SK-N-SH (cell line): ENCODE measurements around the gene LZTFL1. TPM values are rescaled to one million over a fixed set of nuclear protein-coding genes. Genes with fewer than 3 reads are reported as not detected.

Source experiments
- CTCF ChIA-PET: fragments of 300-600, 350-600 bp; formaldehyde crosslinking; extraction: SDS; loops from one replicate; lab custom pipeline; 2021; lab: Yijun Ruan, JAX
- POLR2A ChIA-PET: fragments of 350-600 bp; sonication (Branson Sonifier 250); formaldehyde crosslinking; extraction: SDS; loops from one replicate; lab custom pipeline; 2020; ENCODE audit warnings: antibody characterized with exemption, inconsistent platforms; lab: Yijun Ruan, JAX
- DNase-seq: peaks from one replicate; pipeline ENCODE4 v3.0.0; 2012
- H2AFZ ChIP-seq: fragments of 200-600 bp; sonication (generic); 2 replicates; pipeline ENCODE4 v1.8.1; 2016; ENCODE audit warnings: antibody characterized with exemption, mild to moderate bottlenecking, low read depth
- H3F3A ChIP-seq: fragments of 200-600 bp; sonication (generic); replicated peaks from 2 replicates; pipeline ENCODE3; 2016; ENCODE audit warnings: antibody characterized with exemption, mild to moderate bottlenecking; ENCODE audit not compliant: insufficient read depth
- H3K27ac ChIP-seq, 2 experiments: fragments of 200-500 bp in 1 of 2; fragments of 200-600 bp in 1 of 2; sonication (Bioruptor generic) in 1 of 2; sonication (generic), shearing (Covaris generic) in 1 of 2; 2 replicates each; pipeline versions ENCODE4 v1.5.1 to v1.6.1; 2014 to 2016; ENCODE audit warnings: low read depth in 2 of 2, inconsistent platforms in 1 of 2, low read length in 1 of 2, mild to moderate bottlenecking in 1 of 2, mixed read lengths in 1 of 2
- H3K27me3 ChIP-seq: fragments of 200-600 bp; sonication (generic), shearing (Covaris generic); 2 replicates; pipeline ENCODE4 v1.6.1; 2016; ENCODE audit warnings: mixed run types; ENCODE audit not compliant: insufficient read depth
- H3K36me3 ChIP-seq, 2 experiments: fragments of 200-500 bp in 1 of 2; fragments of 200-600 bp in 1 of 2; sonication (Bioruptor generic) in 1 of 2; sonication (generic) in 1 of 2; replicated peaks in 1 of 2; 2 replicates each; pipeline versions ENCODE3 to v1.5.1; 2014 to 2016; ENCODE audit warnings: low read length in 1 of 2, mild to moderate bottlenecking in 1 of 2; ENCODE audit not compliant: insufficient read depth in 2 of 2, control insufficient read depth in 1 of 2
- H3K4me1 ChIP-seq, 2 experiments: fragments of 200-500 bp in 1 of 2; fragments of 200-600 bp in 1 of 2; sonication (Bioruptor generic) in 1 of 2; sonication (generic), shearing (Covaris generic) in 1 of 2; 2 replicates each; pipeline versions ENCODE4 v1.5.1 to v1.6.1; 2014 to 2016; ENCODE audit warnings: low read depth in 1 of 2, low read length in 1 of 2, mixed run types in 1 of 2; ENCODE audit not compliant: insufficient read depth in 2 of 2, control insufficient read depth in 1 of 2
- H3K4me2 ChIP-seq: fragments of 200-600 bp; sonication (generic), shearing (Covaris generic); 2 replicates; pipeline ENCODE4 v1.6.1; 2017; ENCODE audit warnings: mixed run types
- H3K4me3 ChIP-seq, 2 experiments: fragments of 200-500 bp in 1 of 2; fragments of 200-600 bp in 1 of 2; sonication (Bioruptor generic) in 1 of 2; sonication (generic), shearing (Covaris generic) in 1 of 2; 2 replicates each; pipeline versions ENCODE4 v1.5.1 to v1.8.1; 2014 to 2016; ENCODE audit warnings: low read depth in 2 of 2, inconsistent platforms in 1 of 2, low read length in 1 of 2, mild to moderate bottlenecking in 1 of 2, mixed read lengths in 1 of 2, moderate library complexity in 1 of 2
- H3K79me2 ChIP-seq: fragments of 200-600 bp; sonication (generic); 2 replicates; pipeline ENCODE4 v1.8.1; 2017; ENCODE audit warnings: mild to moderate bottlenecking; ENCODE audit not compliant: insufficient read depth
- H3K9ac ChIP-seq: fragments of 200-600 bp; sonication (generic); 2 replicates; pipeline ENCODE4 v1.6.1; 2017; ENCODE audit warnings: mixed run types
- H3K9me2 ChIP-seq: fragments of 200-600 bp; sonication (generic); 2 replicates; pipeline ENCODE4 v1.6.1; 2017; ENCODE audit warnings: mixed run types
- H3K9me3 ChIP-seq: fragments of 200-600 bp; sonication (generic); 2 replicates; pipeline ENCODE4 v1.6.1; 2017; ENCODE audit warnings: mixed run types, mild to moderate bottlenecking, moderate library complexity
- H4K20me1 ChIP-seq: fragments of 200-600 bp; sonication (generic); 2 replicates; pipeline ENCODE4 v1.6.1; 2017; ENCODE audit warnings: mild to moderate bottlenecking, mixed run types; ENCODE audit not compliant: insufficient read depth
- CHD2 ChIP-seq: fragments of 150-350 bp; IDR thresholded peaks from 2 replicates; pipeline ENCODE4 v1.6.1; 2018; ENCODE audit warnings: low read length; ENCODE audit not compliant: partially characterized antibody
- CTCF ChIP-seq: fragments of 200-600 bp; sonication (generic); IDR thresholded peaks from 2 replicates; pipeline ENCODE4 v1.6.1; 2017; ENCODE audit warnings: antibody characterized with exemption, mild to moderate bottlenecking, moderate library complexity
- EP300 ChIP-seq, 2 experiments: IDR thresholded peaks; 2 replicates each; pipeline versions ENCODE4 v1.4.0 to v1.6.1; 2012; ENCODE audit warnings: borderline replicate concordance in 1 of 2, low read depth in 1 of 2, low read length in 1 of 2
- FOSL2 ChIP-seq: IDR thresholded peaks from 2 replicates; pipeline ENCODE4 v1.4.0; 2012; ENCODE audit warnings: low read depth, mild to moderate bottlenecking, moderate library complexity, borderline replicate concordance
- FOXM1 ChIP-seq: IDR thresholded peaks from 2 replicates; pipeline ENCODE4 v1.4.0; 2012; ENCODE audit warnings: low read depth, mild to moderate bottlenecking
- GABPA ChIP-seq: IDR thresholded peaks from 2 replicates; pipeline ENCODE4 v1.4.0; 2012; ENCODE audit warnings: low read depth, mild to moderate bottlenecking
- GATA2 ChIP-seq: sonication (generic); formaldehyde crosslinking; IDR thresholded peaks from 2 replicates; pipeline ENCODE4 v1.5.0; 2020; ENCODE audit warnings: mild to moderate bottlenecking, missing genetic modification reagents
- IRF3 ChIP-seq: fragments of 150-350 bp; IDR thresholded peaks from 2 replicates; pipeline ENCODE4 v1.6.1; 2016; ENCODE audit warnings: mild to moderate bottlenecking, low read depth, low read length
- JUND ChIP-seq: IDR thresholded peaks from 2 replicates; pipeline ENCODE4 v1.4.0; 2012
- MXI1 ChIP-seq: IDR thresholded peaks from 2 replicates; pipeline ENCODE4 v1.6.1; 2012; ENCODE audit warnings: mild to moderate bottlenecking, low read depth, low read length, improper control_type of control experiment
- NFIC ChIP-seq: IDR thresholded peaks from 2 replicates; pipeline ENCODE4 v1.4.0; 2012; ENCODE audit warnings: borderline replicate concordance
- PBX3 ChIP-seq: IDR thresholded peaks from 2 replicates; pipeline ENCODE4; 2012
- POLR2AphosphoS5 ChIP-seq: IDR thresholded peaks from 2 replicates; pipeline ENCODE4 v1.6.1; 2012; ENCODE audit warnings: low read depth, low read length
- RFX5 ChIP-seq: IDR thresholded peaks from 2 replicates; pipeline ENCODE4 v1.6.1; 2012; ENCODE audit warnings: mild to moderate bottlenecking, improper control_type of control experiment, low read length
- RXRA ChIP-seq: IDR thresholded peaks from 2 replicates; pipeline ENCODE4 v1.4.0; 2012; ENCODE audit warnings: low read depth, mild to moderate bottlenecking, borderline replicate concordance
- TAF1 ChIP-seq: IDR thresholded peaks from 2 replicates; pipeline ENCODE4 v1.6.1; 2012; ENCODE audit warnings: low read depth, mild to moderate bottlenecking, low read length, moderate library complexity, borderline replicate concordance
- TCF12 ChIP-seq: IDR thresholded peaks from 2 replicates; pipeline ENCODE4 v1.4.0; 2012
- YY1 ChIP-seq: IDR thresholded peaks from 2 replicates; pipeline ENCODE4 v1.4.0; 2012; ENCODE audit warnings: low read depth, mild to moderate bottlenecking
- ZBTB33 ChIP-seq: IDR thresholded peaks from 2 replicates; pipeline ENCODE4 v1.4.0; 2012; ENCODE audit warnings: low read depth, borderline replicate concordance
- WGBS: methylation state at CpG from one replicate; pipeline ENCODE4 v1.1.6; 2017; ENCODE audit warnings: low lambda C conversion rate; 5-methylcytosine and 5-hydroxymethylcytosine counted together
- polyA plus RNA-seq, 3 experiments: library from polyadenylated mRNA; depleted of rRNA; stranded (reverse); fragments of >200 nt; gene quantifications; 2 replicates each; pipeline ENCODE4 v1.2.3, GENCODE V29; 2012

LZTFL1 gene
- polyA plus RNA-seq, 1 of the 3 experiments (the other 2 are of a cell fraction): 11.9 TPM

GRCh38 chr3:45775571-45776300 lies 66.2 kb downstream of the LZTFL1 start:
- H3K9ac ChIP-seq: no peak overlapping the region
- H3K4me2 ChIP-seq: no peak overlapping the region
- CTCF ChIA-PET: interaction anchor here (1.1 to 1.8 kb wide), 3 partner anchors 14 to 154 kb away, joined by 3 to 7 read pairs (median 5); no protein-coding TSS in a partner anchor
- H3K9me3 ChIP-seq: no peaks in the 10 kb centered on the region
- POLR2A ChIA-PET: no interaction called here
- DNase-seq: no peak
- no peaks in the 10 kb centered on the region for H3K36me3 ChIP-seq
- no peaks in the 10 kb centered on the region for H3K4me1 ChIP-seq
- H3K9me2 ChIP-seq: no peaks in the 10 kb centered on the region
- H3K27me3 ChIP-seq: peaks cover 20% of the 10 kb centered on the region; the same call in 1 of the 2 replicates
- no peak for TF ChIP-seq RFX5
- TF ChIP-seq TAF1: no peak
- no peak for TF ChIP-seq GABPA
- no peak for TF ChIP-seq FOSL2
- TF ChIP-seq FOXM1: no peak
- no peak for TF ChIP-seq GATA2 (CRISPR knock-in tag)
- TF ChIP-seq CHD2: no peak
- TF ChIP-seq MXI1: no peak
- TF ChIP-seq POLR2AphosphoS5: no peak
- TF ChIP-seq ZBTB33: no peak
- TF ChIP-seq RXRA: no peak
- no peak for TF ChIP-seq YY1
- no peak for TF ChIP-seq IRF3
- TF ChIP-seq JUND: no peak
- no peak for TF ChIP-seq TCF12
- no peak for TF ChIP-seq EP300 (IDR thresholded peaks at IDR 0.05; ENCODE audit: borderline replicate concordance in 1 of 2, low read depth in 1 of 2, low read length in 1 of 2)
- TF ChIP-seq PBX3: no peak
- TF ChIP-seq CTCF: no peak
- TF ChIP-seq NFIC: no peak
- no peak overlapping the region for H3K27ac ChIP-seq
- no peak overlapping the region for H3K4me3 ChIP-seq
- no peaks in the 10 kb centered on the region for H4K20me1 ChIP-seq
- no peak overlapping the region for H2AFZ ChIP-seq
- 48% methylated on average over 12 of the region's 17 CpGs for WGBS
- H3F3A ChIP-seq: no peaks in the 10 kb centered on the region
- H3K79me2 ChIP-seq: no peaks in the 10 kb centered on the region
